NB4 (cell line): ENCODE measurements around the gene EP300.

Experiments
- CTCF ChIP-seq: IDR thresholded peaks from one replicate; pipeline ENCODE4 v1.5.1; 2012; ENCODE audit warnings: low read depth, low read length
- MYC ChIP-seq: IDR thresholded peaks from 2 replicates; pipeline ENCODE4 v1.6.1; 2011; ENCODE audit warnings: low read depth, low read length

DNA sequence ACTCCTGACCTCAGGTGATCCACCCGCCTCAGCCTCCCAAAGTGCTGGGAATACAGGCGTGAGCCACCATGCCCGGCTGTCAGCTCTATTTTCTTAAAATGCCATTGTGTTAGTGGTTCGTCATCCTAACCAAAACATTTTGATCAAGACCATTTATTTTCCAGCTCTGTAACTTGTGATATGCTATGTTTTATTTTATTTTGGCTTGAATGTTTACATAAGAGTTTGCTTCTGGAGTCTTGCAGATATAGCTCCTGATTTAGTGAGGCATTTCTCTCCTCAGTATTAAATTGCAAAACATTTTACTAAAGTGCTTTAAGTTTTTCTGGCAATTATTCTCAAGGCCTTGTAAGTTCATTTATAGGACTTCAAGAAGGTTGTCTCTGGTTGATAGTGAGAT is 4.4 kb downstream of the EP300 start:
- TF ChIP-seq CTCF (no peak), MYC (no peak)
